HCT116 (cell line): ENCODE results near the gene ANXA2. TPM values are rescaled to one million over a fixed set of nuclear protein-coding genes. Genes with fewer than 3 reads are reported as not detected.
A peak's percentile ranks its signal among the peaks of the same experiment; 100 is the strongest.

Experiments used
- ATAC-seq: fragments of 200-7000 bp; cut with Tn5 transposase; 2 replicates; pipeline ENCODE4 v1.9.1; 2020; ENCODE audit warnings: mild to moderate bottlenecking, moderate library complexity
- BruUV-seq: library from RNA; stranded (reverse); fragments of 400-500 nt; replicated peaks from 2 replicates; lab custom pipeline; 2021; lab: Mats Ljungman, UMichigan
- CTCF ChIA-PET: fragments of 300-600 bp; sonication (Branson Sonifier 250); formaldehyde crosslinking; loops from one replicate; lab custom pipeline; 2021; ENCODE audit warnings: antibody characterized with exemption; lab: Charles Lee
- POLR2A ChIA-PET: fragments of 300-600, 350-600 bp; sonication (Branson Sonifier 250); formaldehyde crosslinking; loops from one replicate; lab custom pipeline; 2021; ENCODE audit warnings: antibody characterized with exemption; lab: Charles Lee
- RAD21 ChIA-PET, 2 experiments: fragments of 300-600 bp; sonication (Branson Sonifier 250); formaldehyde crosslinking; loops; one replicate each; lab custom pipeline; 2023; ENCODE audit warnings: low total read pairs in 2 of 2; ENCODE audit not compliant: uncharacterized antibody in 2 of 2, unreplicated experiment in 2 of 2, low non-redundant PET in 1 of 2; lab: Charles Lee
- DNase-seq: peaks from one replicate; pipeline ENCODE4 v3.0.0-alpha.2; 2010; ENCODE audit warnings: low read depth, low spot score
- H2AFZ ChIP-seq: fragments of 200-600 bp; shearing (Covaris generic), sonication (generic); 2 replicates; pipeline ENCODE4 v1.6.1; 2017; ENCODE audit warnings: low read depth, mixed run types, mixed read lengths, antibody characterized with exemption, low read length; ENCODE audit not compliant: poor library complexity, severe bottlenecking
- H3K27ac ChIP-seq: 2 replicates; pipeline ENCODE4 v1.5.1; 2012; ENCODE audit warnings: low read depth, low read length
- H3K27me3 ChIP-seq: fragments of 200-600 bp; sonication (generic); 2 replicates; pipeline ENCODE4 v1.6.1; 2016; ENCODE audit warnings: mixed run types, low read length, mixed read lengths; ENCODE audit not compliant: insufficient read depth
- H3K36me3 ChIP-seq, 2 experiments: fragments of 200-500 bp in 1 of 2; fragments of 200-600 bp in 1 of 2; sonication (Bioruptor generic) in 1 of 2; sonication (generic) in 1 of 2; 2 replicates each; pipeline versions ENCODE4 v1.5.1 to v1.6.1; 2014 to 2016; ENCODE audit warnings: low read length in 2 of 2, inconsistent platforms in 1 of 2, mixed read lengths in 1 of 2, mixed run types in 1 of 2; ENCODE audit not compliant: insufficient read depth in 2 of 2, control insufficient read depth in 1 of 2
- H3K4me1 ChIP-seq, 2 experiments: fragments of 200-600 bp in 1 of 2; sonication (generic) in 1 of 2; 2 replicates each; pipeline versions ENCODE4 v1.5.1 to v1.6.1; 2012 to 2017; ENCODE audit warnings: low read length in 2 of 2, inconsistent platforms in 1 of 2, mild to moderate bottlenecking in 1 of 2, mixed read lengths in 1 of 2, mixed run types in 1 of 2, moderate library complexity in 1 of 2; ENCODE audit not compliant: insufficient read depth in 2 of 2, control insufficient read depth in 1 of 2
- H3K4me2 ChIP-seq: fragments of 200-600 bp; sonication (generic); 2 replicates; pipeline ENCODE4 v1.6.1; 2017; ENCODE audit warnings: mixed run types, low read length, mixed read lengths
- H3K4me3 ChIP-seq, 2 experiments: fragments of 200-600 bp in 1 of 2; sonication (generic) in 1 of 2; replicated peaks in 1 of 2; 2 replicates each; pipeline ENCODE4 v1.5.1; 2011 to 2016; ENCODE audit warnings: low read length in 2 of 2, control low read depth in 1 of 2, low read depth in 1 of 2, mild to moderate bottlenecking in 1 of 2, mixed read lengths in 1 of 2, mixed run types in 1 of 2
- H3K79me2 ChIP-seq: fragments of 200-600 bp; sonication (generic); 2 replicates; pipeline ENCODE4 v1.6.1; 2017; ENCODE audit warnings: mild to moderate bottlenecking, mixed run types, low read length, moderate library complexity, mixed read lengths; ENCODE audit not compliant: insufficient read depth
- H3K9ac ChIP-seq: fragments of 200-600 bp; sonication (generic); 2 replicates; pipeline ENCODE4 v1.6.1; 2016; ENCODE audit warnings: low read length, mixed read lengths
- H3K9me2 ChIP-seq: fragments of 200-600 bp; sonication (generic), shearing (Covaris generic); 2 replicates; pipeline ENCODE4 v1.6.1; 2017; ENCODE audit warnings: mixed run types, mild to moderate bottlenecking, moderate library complexity; ENCODE audit not compliant: insufficient read depth
- H3K9me3 ChIP-seq, 2 experiments: fragments of 200-500 bp in 1 of 2; fragments of 200-600 bp in 1 of 2; sonication (Bioruptor generic) in 1 of 2; sonication (generic) in 1 of 2; 2 replicates each; pipeline ENCODE4 v1.6.1; 2014 to 2017; ENCODE audit warnings: low read length in 2 of 2, mixed read lengths in 2 of 2, inconsistent platforms in 1 of 2, low read depth in 1 of 2, mild to moderate bottlenecking in 1 of 2, mixed run types in 1 of 2, moderate library complexity in 1 of 2; ENCODE audit not compliant: control insufficient read depth in 1 of 2, insufficient read depth in 1 of 2
- H4K20me1 ChIP-seq: fragments of 200-600 bp; sonication (generic), shearing (Covaris generic); 2 replicates; pipeline ENCODE4 v1.6.1; 2017; ENCODE audit warnings: mixed run types, mild to moderate bottlenecking, moderate library complexity; ENCODE audit not compliant: insufficient read depth
- CEBPB ChIP-seq: IDR thresholded peaks from 2 replicates; pipeline ENCODE4 v1.6.1; 2012; ENCODE audit warnings: low read depth
- EZH2 ChIP-seq: fragments of 200-600 bp; sonication (generic); IDR thresholded peaks from 2 replicates; pipeline ENCODE4 v1.6.1; 2017; ENCODE audit warnings: antibody characterized with exemption, mixed run types
- JUND ChIP-seq: IDR thresholded peaks from 2 replicates; pipeline ENCODE4 v1.6.1; 2012
- POLR2A ChIP-seq: IDR thresholded peaks from 2 replicates; pipeline ENCODE4 v1.7.0; 2011; ENCODE audit warnings: borderline replicate concordance; ENCODE audit not compliant: insufficient read depth, insufficient read length; ENCODE audit errors: extremely low read depth
- SP1 ChIP-seq: IDR thresholded peaks from 2 replicates; pipeline ENCODE4 v1.6.1; 2012; ENCODE audit warnings: low read depth
- TCF7L2 ChIP-seq: IDR thresholded peaks from 2 replicates; pipeline ENCODE4 v1.7.0; 2011; ENCODE audit warnings: borderline replicate concordance, inconsistent platforms; ENCODE audit not compliant: insufficient read depth, insufficient read length; ENCODE audit errors: extremely low read depth
- ZNF274 ChIP-seq: fragments of 200-500 bp; sonication (Bioruptor generic); IDR thresholded peaks from 2 replicates; pipeline ENCODE4 v1.6.1; 2014; ENCODE audit warnings: mild to moderate bottlenecking, low read depth, low read length, inconsistent platforms
- intact Hi-C: fragments of 100-400 bp; cut with micrococcal nuclease; formaldehyde crosslinking; loops from 2 replicates; pipeline ENCODE4 v1.10.0; 2022
- total RNA-seq: library from RNA; stranded (reverse); gene quantifications from one replicate; pipeline ENCODE4 v1.2.1, GENCODE V29; 2021; ENCODE audit not compliant: unreplicated experiment
- TF ChIP-seq, protein P1 (sequence below): IDR thresholded peaks from 2 replicates; pipeline ENCODE4 v1.6.1; 2012

ANXA2 gene
- total RNA-seq, 1 experiment from 2014 or later: 1,298 TPM

DNA sequence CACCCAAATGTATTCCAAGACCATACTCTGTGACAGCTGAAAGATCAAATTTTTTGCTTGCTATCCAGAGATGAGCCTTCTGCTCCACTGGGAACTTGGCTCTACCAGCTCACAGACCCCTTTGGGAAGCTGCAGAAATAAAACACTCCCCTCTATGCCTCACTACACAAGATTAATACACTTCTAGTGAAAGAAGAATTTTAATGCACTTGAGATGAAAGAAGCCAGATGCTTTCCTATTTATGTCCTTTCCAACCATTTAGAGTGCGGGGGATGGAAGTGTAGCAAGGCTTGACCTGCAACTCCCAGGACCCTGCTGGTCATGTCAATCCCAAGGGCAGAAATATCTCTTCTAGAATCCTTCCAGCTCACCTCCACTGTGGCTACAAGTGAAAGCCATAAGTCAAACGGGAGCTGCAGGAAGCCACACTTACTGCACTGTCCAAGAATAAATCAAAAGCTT is 34.7 kb downstream of the ANXA2 start:
- Histone ChIP-seq H3K79me2 (peaks cover 75% of the 10 kb centered on the region), H3K4me1 (peaks cover 28 to 40% of the 10 kb centered on the region in 2 experiments), H3K9me3 (no peaks in the 10 kb centered on the region), H2AFZ (no peak overlapping the region), H3K27me3 (no peaks in the 10 kb centered on the region), H3K9me2 (no peaks in the 10 kb centered on the region; the same call in 1 of the 2 replicates)
- CTCF ChIA-PET: interaction anchor here (1.3 to 1.5 kb wide), 2 partner anchors 81 to 158 kb away, joined by 3 read pairs; no protein-coding TSS in a partner anchor
- ATAC-seq: peak; percentile 20
- TF ChIP-seq CEBPB (no peak), EZH2 (no peak), ZNF274 (no peak), TCF7L2 (no peak)
- TF ChIP-seq, protein P1, sequence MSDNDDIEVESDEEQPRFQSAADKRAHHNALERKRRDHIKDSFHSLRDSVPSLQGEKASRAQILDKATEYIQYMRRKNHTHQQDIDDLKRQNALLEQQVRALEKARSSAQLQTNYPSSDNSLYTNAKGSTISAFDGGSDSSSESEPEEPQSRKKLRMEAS: no peak
- TF ChIP-seq, all 23 proteins: peak for 0
- RAD21 ChIA-PET: no interaction called here
- peak overlapping the region; percentile 55; the same call in 1 of the 2 replicates for H3K27ac ChIP-seq
- no peak for DNase-seq
- intact Hi-C loops: no loop called here
- BruUV-seq: no TSS peak
- H3K36me3 ChIP-seq: peaks cover 42 to 63% of the 10 kb centered on the region in 2 experiments
- POLR2A ChIA-PET: interaction anchor here (0.6 to 1.5 kb wide), 3 partner anchors 8 to 665 kb away, joined by 3 to 5 read pairs (median 3); no protein-coding TSS in a partner anchor
- H3K9ac ChIP-seq: peak overlapping the region; percentile 16; the same call in 1 of the 2 replicates
- H3K4me2 ChIP-seq: peak overlapping the region; percentile 32; the same call in 1 of the 2 replicates
- no peak overlapping the region for H3K4me3 ChIP-seq
- peaks cover 13% of the 10 kb centered on the region; the same call in 1 of the 2 replicates for H4K20me1 ChIP-seq

DNA sequence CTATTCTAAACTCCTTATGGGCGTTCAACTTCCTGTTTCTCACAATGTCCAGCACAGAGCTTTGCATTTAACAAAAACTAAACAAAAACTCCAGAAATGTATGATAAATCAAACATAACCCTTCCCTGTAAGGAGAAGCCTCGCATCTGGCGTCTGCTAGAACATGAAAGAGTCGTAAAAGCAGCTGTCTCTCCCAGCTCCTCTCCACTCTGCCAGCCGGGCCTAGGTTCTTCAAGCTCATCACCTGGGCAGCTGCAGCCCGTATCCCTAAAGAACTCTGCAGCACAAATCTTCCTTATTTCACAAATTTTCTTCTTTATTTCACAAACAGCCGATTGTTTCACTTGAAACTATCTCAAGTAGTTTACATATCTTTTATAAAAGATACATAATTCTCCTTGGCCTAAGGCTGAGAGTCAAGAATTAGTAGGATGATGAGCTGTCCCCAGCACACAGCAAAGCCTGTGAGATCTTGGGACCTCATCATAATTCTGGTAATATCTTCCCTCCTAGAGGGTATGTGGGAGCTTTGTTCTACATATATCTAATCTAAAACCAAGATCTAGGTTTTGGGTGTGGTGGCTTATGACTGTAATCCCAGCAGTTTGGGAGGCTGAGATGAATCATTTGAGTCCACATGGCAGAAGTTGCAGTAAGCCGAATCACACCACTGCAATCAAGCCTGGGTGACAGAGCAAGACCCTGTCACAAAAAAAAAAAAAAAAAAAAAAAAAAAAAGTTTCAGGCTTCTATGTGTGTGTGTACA is 35.3 kb downstream of the ANXA2 start:
- no peak overlapping the region for H3K4me3 ChIP-seq
- no peak for DNase-seq
- TF ChIP-seq POLR2A (no peak), EZH2 (no peak), JUND (no peak), SP1 (no peak)
- TF ChIP-seq, protein P1: peak; percentile 40; the same call in 1 of the 2 replicates
- TF ChIP-seq, all 23 proteins: peak for 1
- H4K20me1 ChIP-seq: peaks cover 13% of the 10 kb centered on the region; the same call in 1 of the 2 replicates
- H2AFZ ChIP-seq: no peak overlapping the region
- RAD21 ChIA-PET: interaction anchor here in 1 of 2 experiments (0.6 kb wide), 1 partner anchor 51 kb away, joined by 3 read pairs; no protein-coding TSS in a partner anchor
- TSS peak; percentile 6 for BruUV-seq
- peak overlapping the region; percentile 32; the same call in 1 of the 2 replicates for H3K4me2 ChIP-seq
- CTCF ChIA-PET: interaction anchor here (1.3 to 1.5 kb wide), 2 partner anchors 81 to 159 kb away, joined by 3 read pairs; no protein-coding TSS in a partner anchor
- peak overlapping the region; percentile 16; the same call in 1 of the 2 replicates for H3K9ac ChIP-seq
- H3K9me3 ChIP-seq: no peaks in the 10 kb centered on the region
- peaks cover 81% of the 10 kb centered on the region for H3K79me2 ChIP-seq
- POLR2A ChIA-PET: interaction anchor here (1.5 kb wide), 2 partner anchors 9 to 12 kb away, joined by 3 to 5 read pairs; no protein-coding TSS in a partner anchor
- peak; percentile 51 for ATAC-seq
- peaks cover 47 to 69% of the 10 kb centered on the region in 2 experiments for H3K36me3 ChIP-seq
- no peaks in the 10 kb centered on the region for H3K27me3 ChIP-seq
- H3K9me2 ChIP-seq: no peaks in the 10 kb centered on the region; the same call in 1 of the 2 replicates
- peaks cover 28 to 40% of the 10 kb centered on the region in 2 experiments for H3K4me1 ChIP-seq
- H3K27ac ChIP-seq: peak overlapping the region; percentile 55
- intact Hi-C loops: no loop called here
